Liver (tissue), 9 donors: ENCODE data around the gene ESPN. TPM values are rescaled to one million over a fixed set of nuclear protein-coding genes. Genes with fewer than 3 reads are reported as not detected.

Experiments
- DNase-seq: peaks from one replicate; pipeline ENCODE4 v3.0.0-alpha.2; 2017; ENCODE audit warnings: low spot score
- H3K27ac ChIP-seq, 2 donors: one replicate each; pipeline ENCODE4 v1.7.0; 2013; ENCODE audit warnings: inconsistent platforms in 2 of 2, low read length in 2 of 2, control low read depth in 1 of 2, low read depth in 1 of 2, mild to moderate bottlenecking in 1 of 2
- H3K27me3 ChIP-seq, 4 donors: one replicate each; pipeline versions ENCODE4 v1.6.1 to v1.7.0; 2013; ENCODE audit warnings: low read length in 3 of 4, inconsistent platforms in 1 of 4, mild to moderate bottlenecking in 1 of 4, moderate library complexity in 1 of 4; ENCODE audit not compliant: control insufficient read depth in 4 of 4, insufficient read depth in 4 of 4
- H3K36me3 ChIP-seq, 4 donors: one replicate each; pipeline versions ENCODE4 v1.6.1 to v1.7.0; 2013; ENCODE audit warnings: low read length in 3 of 4, mild to moderate bottlenecking in 3 of 4, low read depth in 1 of 4, moderate library complexity in 1 of 4; ENCODE audit not compliant: control insufficient read depth in 4 of 4, insufficient read depth in 3 of 4
- H3K4me1 ChIP-seq, 4 donors: one replicate each; pipeline versions ENCODE4 v1.6.1 to v1.7.0; 2013; ENCODE audit warnings: low read length in 3 of 4, mild to moderate bottlenecking in 3 of 4, moderate library complexity in 1 of 4; ENCODE audit not compliant: control insufficient read depth in 4 of 4, insufficient read depth in 4 of 4
- H3K4me3 ChIP-seq, 3 donors: one replicate each; pipeline versions ENCODE4 v1.6.1 to v1.7.0; 2013; ENCODE audit warnings: low read length in 3 of 3, control low read depth in 1 of 3, low read depth in 1 of 3, mild to moderate bottlenecking in 1 of 3
- H3K9ac ChIP-seq, 2 donors: one replicate each; pipeline ENCODE4 v1.7.0; 2013; ENCODE audit warnings: low read length in 2 of 2, mild to moderate bottlenecking in 2 of 2, moderate library complexity in 2 of 2, control low read depth in 1 of 2, low read depth in 1 of 2
- H3K9me3 ChIP-seq, 4 donors: one replicate each; pipeline versions ENCODE4 v1.6.1 to v1.7.0; 2013; ENCODE audit warnings: low read length in 3 of 4; ENCODE audit not compliant: control insufficient read depth in 4 of 4
- CTCF ChIP-seq: fragments of 150-350 bp; IDR thresholded peaks from 2 replicates; pipeline ENCODE4 v1.5.1; 2017; ENCODE audit warnings: improper control_type of control experiment, low read depth, low read length; ENCODE audit not compliant: missing input control
- EGR1 ChIP-seq, 2 donors: IDR thresholded peaks; 2 replicates each; pipeline ENCODE4 v1.6.1; 2016 to 2018; ENCODE audit warnings: antibody characterized with exemption in 2 of 2, low read depth in 2 of 2
- FOXA1 ChIP-seq: IDR thresholded peaks from 2 replicates; pipeline ENCODE4 v1.6.1; 2016; ENCODE audit warnings: antibody characterized with exemption
- FOXA2 ChIP-seq: IDR thresholded peaks from 2 replicates; pipeline ENCODE4 v1.6.1; 2016; ENCODE audit warnings: antibody characterized with exemption
- GABPA ChIP-seq, 2 donors: IDR thresholded peaks in 1 of 2; conservative IDR thresholded peaks in 1 of 2; 2 replicates each; pipeline ENCODE4 v1.6.1; 2016; ENCODE audit warnings: antibody characterized with exemption in 2 of 2, mild to moderate bottlenecking in 1 of 2, moderate library complexity in 1 of 2
- HNF4A ChIP-seq, 2 donors: conservative IDR thresholded peaks; 2 replicates each; pipeline ENCODE4 v1.6.1; 2016; ENCODE audit warnings: antibody characterized with exemption in 2 of 2, mild to moderate bottlenecking in 2 of 2
- HNF4G ChIP-seq: IDR thresholded peaks from 2 replicates; pipeline ENCODE4 v1.6.1; 2016; ENCODE audit warnings: antibody characterized with exemption
- JUND ChIP-seq, 2 donors: IDR thresholded peaks; 2 replicates each; pipeline ENCODE4 v1.6.1; 2016; ENCODE audit warnings: antibody characterized with exemption in 2 of 2
- NR2F2 ChIP-seq: IDR thresholded peaks from 2 replicates; pipeline ENCODE4 v1.6.1; 2016; ENCODE audit warnings: antibody characterized with exemption
- RAD21 ChIP-seq, 2 donors: IDR thresholded peaks; 2 replicates each; pipeline ENCODE4 v1.6.1; 2016; ENCODE audit warnings: antibody characterized with exemption in 2 of 2, mild to moderate bottlenecking in 2 of 2
- RXRA ChIP-seq, 2 donors: IDR thresholded peaks; 2 replicates each; pipeline ENCODE4 v1.6.1; 2017 to 2018; ENCODE audit warnings: antibody characterized with exemption in 2 of 2, mild to moderate bottlenecking in 1 of 2
- SP1 ChIP-seq: IDR thresholded peaks from 2 replicates; pipeline ENCODE4 v1.6.1; 2018; ENCODE audit warnings: antibody characterized with exemption, mild to moderate bottlenecking
- TAF1 ChIP-seq: conservative IDR thresholded peaks from 2 replicates; pipeline ENCODE4 v1.6.1; 2016; ENCODE audit warnings: antibody characterized with exemption, mild to moderate bottlenecking
- YY1 ChIP-seq: IDR thresholded peaks from 2 replicates; pipeline ENCODE4 v1.6.1; 2016; ENCODE audit warnings: antibody characterized with exemption, mild to moderate bottlenecking
- WGBS: extraction: QIAGEN DNeasy Blood & Tissue Kit; methylation state at CpG from one replicate; pipeline ENCODE4 v1.1.7; 2013; 5-methylcytosine and 5-hydroxymethylcytosine counted together
- polyA plus RNA-seq, 2 donors: library from polyadenylated mRNA; stranded (reverse) in 1 of 2; unstranded in 1 of 2; fragments of 200-250 nt in 1 of 2; fragments of >200 nt in 1 of 2; fragmentation: Nextera tagmentation in 1 of 2; extraction: Ambion mirVana in 1 of 2; gene quantifications; one replicate each; pipeline versions ENCODE4 v1.2.1 to v1.2.3, GENCODE V29; 2013 to 2015
- total RNA-seq, 2 donors: library from RNA; depleted of rRNA; stranded (reverse); fragments of >200 nt; gene quantifications; one replicate each; pipeline ENCODE4 v1.2.3, GENCODE V29; 2014
- TF ChIP-seq, protein P1 (sequence below): IDR thresholded peaks from 2 replicates; pipeline ENCODE4 v1.6.1; 2016; ENCODE audit warnings: antibody characterized with exemption
- TF ChIP-seq, protein P2 (sequence below): IDR thresholded peaks from 2 replicates; pipeline ENCODE4 v1.6.1; 2016; ENCODE audit warnings: antibody characterized with exemption
- TF ChIP-seq, protein P3 (sequence below): IDR thresholded peaks from 2 replicates; pipeline ENCODE4 v1.6.1; 2016; ENCODE audit warnings: antibody characterized with exemption
- donor health status: healthy.
- donor health status: healthy.
- donor health status: healthy.
- donor health status: healthy.
- donor health status: healthy.

The ESPN gene
- total and polyA plus RNA-seq, 4 donors = 61.5 to 103 (median 68.2) TPM

GRCh38 chr1:6474815-6475282, 50.3 kb downstream of the ESPN start:
- H3K27ac ChIP-seq = no peak overlapping the region
- peaks cover 3 to 17% (median 10%) of the 10 kb centered on the region in 4 donors for H3K4me1 ChIP-seq
- H3K9ac ChIP-seq = no peak overlapping the region
- no peaks in the 10 kb centered on the region for H3K27me3 ChIP-seq
- no peak for DNase-seq
- no peaks in the 10 kb centered on the region for H3K36me3 ChIP-seq
- TF ChIP-seq YY1 = no peak
- no peak for TF ChIP-seq GABPA (IDR thresholded peaks at IDR 0.05 in 1 of 2, conservative IDR thresholded peaks at IDR 0.05 in 1 of 2)
- TF ChIP-seq HNF4A (conservative IDR thresholded peaks at IDR 0.05) = no peak
- TF ChIP-seq FOXA1 = no peak
- TF ChIP-seq TAF1 = no peak
- TF ChIP-seq, protein P1, sequence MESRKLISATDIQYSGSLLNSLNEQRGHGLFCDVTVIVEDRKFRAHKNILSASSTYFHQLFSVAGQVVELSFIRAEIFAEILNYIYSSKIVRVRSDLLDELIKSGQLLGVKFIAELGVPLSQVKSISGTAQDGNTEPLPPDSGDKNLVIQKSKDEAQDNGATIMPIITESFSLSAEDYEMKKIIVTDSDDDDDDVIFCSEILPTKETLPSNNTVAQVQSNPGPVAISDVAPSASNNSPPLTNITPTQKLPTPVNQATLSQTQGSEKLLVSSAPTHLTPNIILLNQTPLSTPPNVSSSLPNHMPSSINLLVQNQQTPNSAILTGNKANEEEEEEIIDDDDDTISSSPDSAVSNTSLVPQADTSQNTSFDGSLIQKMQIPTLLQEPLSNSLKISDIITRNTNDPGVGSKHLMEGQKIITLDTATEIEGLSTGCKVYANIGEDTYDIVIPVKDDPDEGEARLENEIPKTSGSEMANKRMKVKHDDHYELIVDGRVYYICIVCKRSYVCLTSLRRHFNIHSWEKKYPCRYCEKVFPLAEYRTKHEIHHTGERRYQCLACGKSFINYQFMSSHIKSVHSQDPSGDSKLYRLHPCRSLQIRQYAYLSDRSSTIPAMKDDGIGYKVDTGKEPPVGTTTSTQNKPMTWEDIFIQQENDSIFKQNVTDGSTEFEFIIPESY = no peak
- no peak for TF ChIP-seq EGR1 (IDR thresholded peaks at IDR 0.05; ENCODE audit: low read depth in 2 of 2)
- TF ChIP-seq, protein P2, sequence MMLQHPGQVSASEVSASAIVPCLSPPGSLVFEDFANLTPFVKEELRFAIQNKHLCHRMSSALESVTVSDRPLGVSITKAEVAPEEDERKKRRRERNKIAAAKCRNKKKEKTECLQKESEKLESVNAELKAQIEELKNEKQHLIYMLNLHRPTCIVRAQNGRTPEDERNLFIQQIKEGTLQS = no peak
- no peak for TF ChIP-seq NR2F2
- TF ChIP-seq RAD21 (IDR thresholded peaks at IDR 0.05) = no peak
- TF ChIP-seq SP1 = no peak
- no peak for TF ChIP-seq HNF4G
- TF ChIP-seq, protein P3, sequence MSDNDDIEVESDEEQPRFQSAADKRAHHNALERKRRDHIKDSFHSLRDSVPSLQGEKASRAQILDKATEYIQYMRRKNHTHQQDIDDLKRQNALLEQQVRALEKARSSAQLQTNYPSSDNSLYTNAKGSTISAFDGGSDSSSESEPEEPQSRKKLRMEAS = no peak
- no peak for TF ChIP-seq RXRA (IDR thresholded peaks at IDR 0.05)
- TF ChIP-seq FOXA2 = no peak
- TF ChIP-seq JUND (IDR thresholded peaks at IDR 0.05) = no peak
- no peak for TF ChIP-seq CTCF
- H3K9me3 ChIP-seq = no peaks in the 10 kb centered on the region
- no peak overlapping the region for H3K4me3 ChIP-seq
- WGBS = 80% methylated on average over 13 of the region's 13 CpGs

DNA sequence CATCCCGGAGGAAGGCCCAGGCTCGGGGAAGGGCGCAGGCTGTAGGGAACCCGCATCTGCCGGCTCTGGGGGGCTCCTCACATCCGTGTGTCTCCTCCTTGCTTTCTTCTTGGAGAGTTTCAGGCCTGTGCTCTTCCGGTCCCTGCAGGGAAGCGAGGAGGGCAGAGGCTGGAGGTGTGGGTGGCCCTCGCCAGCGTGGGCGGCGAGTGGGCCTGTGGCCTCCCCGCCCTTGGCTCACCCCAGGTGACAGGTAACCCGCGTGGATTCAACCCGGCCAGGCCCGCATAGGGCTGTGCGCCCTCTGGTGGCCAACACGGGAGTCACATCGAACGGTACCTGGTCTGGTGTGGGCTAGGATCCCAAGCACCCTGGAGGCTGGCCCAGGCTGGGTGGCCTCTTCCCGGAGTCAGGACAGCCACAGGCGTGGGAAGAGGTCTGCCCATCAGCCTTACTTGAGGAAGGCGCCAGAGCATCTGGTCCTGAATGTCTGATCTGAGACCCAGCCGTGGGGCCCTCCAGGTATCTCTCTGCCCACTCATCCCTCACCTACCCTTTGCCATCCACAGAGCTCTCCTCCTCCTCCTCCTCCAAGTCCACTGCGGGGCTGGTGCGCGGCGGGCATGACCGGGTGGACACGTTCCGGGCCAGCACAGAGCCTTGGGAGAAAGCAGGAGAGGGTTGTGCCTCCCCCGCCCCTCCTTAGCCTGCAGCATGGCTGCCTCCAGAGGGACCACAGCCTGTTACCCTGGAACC, 51.0 kb downstream of the ESPN start:
- H3K4me3 ChIP-seq = no peak overlapping the region
- no peak overlapping the region for H3K9ac ChIP-seq
- peak; percentile 77 for DNase-seq
- no peaks in the 10 kb centered on the region for H3K27me3 ChIP-seq
- H3K27ac ChIP-seq = no peak overlapping the region
- H3K36me3 ChIP-seq = no peaks in the 10 kb centered on the region
- no peaks in the 10 kb centered on the region for H3K9me3 ChIP-seq
- H3K4me1 ChIP-seq = peaks cover 3 to 17% (median 10%) of the 10 kb centered on the region in 4 donors
- peak; percentile 81 for TF ChIP-seq CTCF
- no peak for TF ChIP-seq HNF4G
- TF ChIP-seq RAD21 (IDR thresholded peaks at IDR 0.05) = peak; percentile 65 to 86
- whole genome bisulfite sequencing = 23% methylated on average over 33 of the region's 33 CpGs
